Measurements from ENCODE around the gene LYSMD2. TPM values are rescaled to one million over a fixed set of nuclear protein-coding genes. Genes with fewer than 3 reads are reported as not detected.

LYSMD2 gene
- total RNA-seq, 4 donors from 2014 or later = 10.0 to 14.1 (median 12.9) TPM

DNA sequence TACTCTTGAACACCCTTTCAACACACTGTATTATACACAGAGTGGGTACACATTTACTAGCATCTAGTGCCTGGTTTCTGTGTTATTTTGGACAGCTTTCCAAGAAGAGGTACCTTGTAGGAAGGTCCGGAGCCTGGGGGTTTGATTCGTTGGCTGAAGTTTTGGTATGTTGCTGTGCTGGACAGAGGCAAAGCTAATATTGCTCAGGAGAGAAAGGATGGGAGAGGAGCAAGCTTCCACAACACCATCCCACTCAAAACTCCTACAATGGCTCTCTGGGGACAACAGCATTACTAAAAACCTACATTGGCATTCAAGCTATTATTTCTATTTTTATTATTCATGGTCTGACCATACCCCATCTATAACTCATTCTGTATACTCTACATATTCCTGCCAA, 1.1 kb upstream of the LYSMD2 start:
- peak; percentile 53 for DNase-seq (ENCODE audit: extremely low spot score)
- H3K27ac ChIP-seq (replicated peaks in 1 of 4) = peak overlapping the region; percentile 87 to 94 (median 90)
- H3K4me1 ChIP-seq = peaks cover 11 to 34% (median 28%) of the 10 kb centered on the region in 4 donors
- H3K4me3 ChIP-seq = peak overlapping the region in 2 of 4 donors; percentile 82 to 95
- 65% methylated on average over 2 of the region's 2 CpGs for WGBS
- intact Hi-C loops (cut with DNase I) = no loop called here
- H3K27me3 ChIP-seq = no peaks in the 10 kb centered on the region
- TF ChIP-seq POLR2A (IDR thresholded peaks at IDR 0.05; ENCODE audit: low read depth) (no peak), EP300 (IDR thresholded peaks at IDR 0.05) (no peak), POLR2AphosphoS5 (IDR thresholded peaks at IDR 0.05) (no peak)
- TF ChIP-seq, protein P1, sequence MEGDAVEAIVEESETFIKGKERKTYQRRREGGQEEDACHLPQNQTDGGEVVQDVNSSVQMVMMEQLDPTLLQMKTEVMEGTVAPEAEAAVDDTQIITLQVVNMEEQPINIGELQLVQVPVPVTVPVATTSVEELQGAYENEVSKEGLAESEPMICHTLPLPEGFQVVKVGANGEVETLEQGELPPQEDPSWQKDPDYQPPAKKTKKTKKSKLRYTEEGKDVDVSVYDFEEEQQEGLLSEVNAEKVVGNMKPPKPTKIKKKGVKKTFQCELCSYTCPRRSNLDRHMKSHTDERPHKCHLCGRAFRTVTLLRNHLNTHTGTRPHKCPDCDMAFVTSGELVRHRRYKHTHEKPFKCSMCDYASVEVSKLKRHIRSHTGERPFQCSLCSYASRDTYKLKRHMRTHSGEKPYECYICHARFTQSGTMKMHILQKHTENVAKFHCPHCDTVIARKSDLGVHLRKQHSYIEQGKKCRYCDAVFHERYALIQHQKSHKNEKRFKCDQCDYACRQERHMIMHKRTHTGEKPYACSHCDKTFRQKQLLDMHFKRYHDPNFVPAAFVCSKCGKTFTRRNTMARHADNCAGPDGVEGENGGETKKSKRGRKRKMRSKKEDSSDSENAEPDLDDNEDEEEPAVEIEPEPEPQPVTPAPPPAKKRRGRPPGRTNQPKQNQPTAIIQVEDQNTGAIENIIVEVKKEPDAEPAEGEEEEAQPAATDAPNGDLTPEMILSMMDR (IDR thresholded peaks at IDR 0.05) = no peak
- no peaks in the 10 kb centered on the region for H3K36me3 ChIP-seq
- no peaks in the 10 kb centered on the region for H3K9me3 ChIP-seq

DNA sequence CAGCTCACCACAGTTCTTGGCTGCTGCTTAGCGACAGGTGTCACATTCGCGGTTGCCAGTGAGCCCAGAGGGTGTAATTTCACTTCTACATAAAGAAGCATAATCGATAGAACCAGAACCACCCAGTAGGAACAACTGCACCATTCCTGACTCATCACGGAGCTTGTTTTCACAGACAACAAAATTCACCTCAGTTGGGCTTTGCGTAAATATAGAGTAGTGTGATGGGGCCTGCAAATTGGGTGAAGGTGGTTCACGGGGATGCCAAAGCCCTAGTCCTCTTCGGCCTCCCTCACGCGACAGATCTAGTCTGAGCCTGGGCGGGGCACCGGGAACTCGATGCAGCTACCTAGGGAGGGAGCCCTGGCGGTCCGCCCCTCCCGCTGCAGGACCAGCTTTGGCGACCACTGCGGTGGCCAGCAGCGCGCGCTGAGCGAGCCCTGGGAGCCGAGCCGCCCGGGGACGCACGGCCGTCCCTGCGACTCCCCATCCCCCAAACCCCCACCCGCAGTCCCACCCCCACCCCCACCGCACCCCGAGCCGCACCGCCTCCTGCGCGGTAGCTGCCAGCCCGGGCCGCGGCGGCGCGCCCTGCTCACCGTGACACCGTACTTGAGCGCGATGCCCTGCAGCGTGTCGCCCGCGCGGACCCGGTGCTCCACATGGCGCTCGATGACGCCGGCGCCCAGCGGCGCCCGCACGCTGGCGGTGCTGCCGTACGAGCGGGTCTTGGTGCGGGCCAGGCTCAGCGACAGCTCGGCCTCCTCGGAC, 519 bp downstream of the LYSMD2 start:
- no peaks in the 10 kb centered on the region for H3K27me3 ChIP-seq
- H3K36me3 ChIP-seq = no peaks in the 10 kb centered on the region
- no peak for TF ChIP-seq POLR2A (IDR thresholded peaks at IDR 0.05; ENCODE audit: low read depth)
- peak overlapping the region; percentile 87 to 94 (median 90) for H3K27ac ChIP-seq (replicated peaks in 1 of 4)
- intact Hi-C loops (cut with DNase I) = no loop called here
- no peaks in the 10 kb centered on the region for H3K9me3 ChIP-seq
- peak; percentile 91 for DNase-seq (ENCODE audit: extremely low spot score)
- WGBS = 0% methylated on average over 3 of the region's 69 CpGs
- peak overlapping the region; percentile 82 to 95 (median 90) for H3K4me3 ChIP-seq
- peaks cover 17 to 42% (median 37%) of the 10 kb centered on the region in 4 donors for H3K4me1 ChIP-seq

DNA sequence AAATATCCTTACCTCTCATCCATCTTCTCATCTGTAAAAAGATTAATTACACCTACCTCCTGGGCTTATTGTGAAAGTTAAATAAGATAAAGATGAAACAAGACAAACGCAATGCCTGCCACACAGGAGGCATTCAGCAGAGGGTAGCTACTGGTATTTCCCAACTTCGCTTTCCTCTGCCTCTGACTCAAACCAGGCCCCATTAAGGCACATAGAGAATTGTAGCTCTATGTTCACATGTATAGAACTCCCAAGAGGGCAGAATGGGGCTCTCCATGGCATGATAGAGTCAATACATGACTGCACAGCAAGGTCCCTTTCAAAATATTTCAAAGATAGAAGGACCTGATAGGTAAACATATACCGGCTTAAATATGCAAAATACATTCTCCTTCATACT, 1.4 kb downstream of the LYSMD2 start:
- intact Hi-C loops (cut with DNase I) = no loop called here
- Histone ChIP-seq H3K4me3 (peak overlapping the region; percentile 82 to 95 (median 90)), H3K27me3 (no peaks in the 10 kb centered on the region), H3K36me3 (no peaks in the 10 kb centered on the region), H3K4me1 (peaks cover 22 to 50% (median 45%) of the 10 kb centered on the region in 4 donors), H3K27ac (replicated peaks in 1 of 4) (peak overlapping the region; percentile 87 to 94 (median 90)), H3K9me3 (no peaks in the 10 kb centered on the region)
- peak; percentile 24 for DNase-seq (ENCODE audit: extremely low spot score)
- TF ChIP-seq EP300 (IDR thresholded peaks at IDR 0.05) (no peak), POLR2AphosphoS5 (IDR thresholded peaks at IDR 0.05) (no peak), POLR2A (IDR thresholded peaks at IDR 0.05; ENCODE audit: low read depth) (no peak)
- TF ChIP-seq, protein P1 (IDR thresholded peaks at IDR 0.05) = no peak
- 69% methylated on average over 3 of the region's 3 CpGs for WGBS

DNA sequence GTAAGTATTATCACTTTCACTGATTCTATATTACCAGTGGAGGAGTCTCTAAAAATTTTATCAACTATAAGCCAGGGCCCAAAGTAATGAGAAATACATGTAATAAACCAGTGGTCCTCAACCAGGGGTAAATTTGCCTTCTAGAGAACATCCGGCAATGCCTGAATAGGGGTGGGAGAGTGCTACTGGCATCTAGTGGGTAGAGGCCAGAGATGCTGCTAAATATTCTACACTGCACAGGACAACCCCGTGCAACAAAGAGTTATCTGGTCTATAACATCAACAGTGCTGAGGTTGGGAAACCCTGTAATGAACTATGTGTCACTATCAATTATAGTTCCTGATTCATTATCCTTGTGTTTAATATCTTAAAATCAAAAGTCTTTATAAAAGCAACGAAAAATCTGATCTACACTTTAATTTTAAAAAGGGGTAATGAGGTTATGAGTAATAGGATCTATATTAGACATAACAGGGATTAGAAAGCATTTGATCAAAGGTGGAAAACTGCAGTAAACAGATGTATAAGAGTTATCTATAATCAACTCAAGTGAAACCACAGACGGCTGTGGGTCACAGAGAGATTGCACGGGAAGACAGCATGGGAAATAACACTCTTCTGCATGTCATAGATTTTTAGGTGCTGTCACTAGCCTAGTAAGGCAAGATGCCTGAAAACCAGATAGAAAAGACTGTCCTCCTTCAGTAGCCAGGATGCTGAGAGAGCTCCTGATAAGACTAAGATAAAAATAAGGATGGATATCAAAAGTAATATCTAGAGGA, 2.0 kb downstream of the LYSMD2 start:
- H3K27me3 ChIP-seq = no peaks in the 10 kb centered on the region
- no peaks in the 10 kb centered on the region for H3K36me3 ChIP-seq
- H3K27ac ChIP-seq (replicated peaks in 1 of 4) = peak overlapping the region; percentile 87 to 94 (median 90)
- peaks cover 22 to 55% (median 50%) of the 10 kb centered on the region in 4 donors for H3K4me1 ChIP-seq
- WGBS = 71% methylated on average over 5 of the region's 5 CpGs
- DNase-seq (ENCODE audit: extremely low spot score) = peak; percentile 79
- intact Hi-C loops (cut with DNase I) = no loop called here
- no peaks in the 10 kb centered on the region for H3K9me3 ChIP-seq
- no peak for TF ChIP-seq EP300 (IDR thresholded peaks at IDR 0.05)
- TF ChIP-seq, protein P1 (IDR thresholded peaks at IDR 0.05) = no peak
- no peak for TF ChIP-seq POLR2A (IDR thresholded peaks at IDR 0.05; ENCODE audit: low read depth)
- no peak for TF ChIP-seq POLR2AphosphoS5 (IDR thresholded peaks at IDR 0.05)
- peak overlapping the region in 1 of 4 donors; percentile 95 for H3K4me3 ChIP-seq

DNA sequence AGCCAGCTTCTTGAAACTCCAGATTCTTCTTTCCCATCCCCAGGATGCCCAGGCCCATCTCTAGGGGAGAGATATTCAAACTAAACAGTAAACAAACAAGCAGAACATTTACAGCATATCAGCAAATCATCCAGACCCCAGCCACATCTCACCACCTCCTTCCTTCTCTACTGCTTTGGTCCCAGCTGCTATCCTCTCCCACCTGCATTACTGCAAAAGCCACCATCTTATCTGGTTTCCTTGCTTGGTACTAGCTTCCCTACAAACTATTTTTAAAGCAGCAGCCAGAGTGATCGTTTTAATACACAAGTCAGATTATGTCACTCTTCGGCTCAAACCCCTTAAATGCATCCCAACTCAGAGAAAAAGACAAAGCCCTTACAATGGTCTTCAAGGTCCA, 4.8 kb downstream of the LYSMD2 start:
- Histone ChIP-seq H3K27ac (replicated peaks in 1 of 4) (peak overlapping the region; percentile 64 to 80 (median 78)), H3K9me3 (no peaks in the 10 kb centered on the region), H3K4me3 (no peak overlapping the region), H3K36me3 (no peaks in the 10 kb centered on the region), H3K4me1 (peaks cover 15 to 47% (median 40%) of the 10 kb centered on the region in 4 donors), H3K27me3 (no peaks in the 10 kb centered on the region)
- DNase-seq (ENCODE audit: extremely low spot score) = peak; percentile 75
- intact Hi-C loops (cut with DNase I) = no loop called here
- 69% methylated on average over 2 of the region's 2 CpGs for WGBS
- TF ChIP-seq POLR2A (IDR thresholded peaks at IDR 0.05; ENCODE audit: low read depth) = no peak
- no peak for TF ChIP-seq POLR2AphosphoS5 (IDR thresholded peaks at IDR 0.05)
- TF ChIP-seq, protein P1 (IDR thresholded peaks at IDR 0.05) = no peak
- no peak for TF ChIP-seq EP300 (IDR thresholded peaks at IDR 0.05)
